Loucy (cell line): Measurements from ENCODE around the gene UNC5A.

ENCODE experiments used
- H2AFZ ChIP-seq: fragments of 200-600 bp; sonication (generic); 2 replicates; pipeline ENCODE4 v1.6.0; 2016; ENCODE audit warnings: antibody characterized with exemption, mild to moderate bottlenecking, low read length, moderate library complexity
- H3F3A ChIP-seq: fragments of 200-600 bp; 2 replicates; pipeline ENCODE4 v1.6.0; 2016; ENCODE audit warnings: antibody characterized with exemption, low read depth, mild to moderate bottlenecking
- H3K27me3 ChIP-seq: fragments of 200-600 bp; sonication (generic); 2 replicates; pipeline ENCODE4 v1.6.1; 2014; ENCODE audit warnings: low read length, mild to moderate bottlenecking; ENCODE audit not compliant: insufficient read depth, poor library complexity, severe bottlenecking
- H3K36me3 ChIP-seq: fragments of 200-600 bp; sonication (generic); 2 replicates; pipeline ENCODE4 v1.6.1; 2016; ENCODE audit warnings: low read length; ENCODE audit not compliant: insufficient read depth
- H3K4me1 ChIP-seq: fragments of 200-600 bp; sonication (generic); 2 replicates; pipeline ENCODE4 v1.5.1; 2014; ENCODE audit warnings: low read length, mild to moderate bottlenecking; ENCODE audit not compliant: insufficient read depth, poor library complexity, severe bottlenecking
- H3K4me2 ChIP-seq: fragments of 200-600 bp; sonication (generic); 2 replicates; pipeline ENCODE4 v1.6.0; 2014; ENCODE audit warnings: antibody characterized with exemption, low read length, low read depth, mild to moderate bottlenecking; ENCODE audit not compliant: poor library complexity, severe bottlenecking
- H3K4me3 ChIP-seq: fragments of 200-600 bp; sonication (generic); 2 replicates; pipeline ENCODE4 v1.5.1; 2014; ENCODE audit warnings: low read length, mild to moderate bottlenecking, mixed read lengths; ENCODE audit not compliant: poor library complexity, severe bottlenecking
- H3K79me2 ChIP-seq: fragments of 200-600 bp; sonication (generic); 2 replicates; pipeline ENCODE4 v1.6.1; 2014; ENCODE audit warnings: low read length; ENCODE audit not compliant: insufficient read depth
- H3K9ac ChIP-seq: fragments of 200-600 bp; sonication (generic); 2 replicates; pipeline ENCODE4 v1.6.0; 2014; ENCODE audit warnings: mild to moderate bottlenecking, low read depth, low read length, moderate library complexity; ENCODE audit not compliant: poor library complexity, severe bottlenecking
- H3K9me2 ChIP-seq: fragments of 200-600 bp; sonication (generic); replicated peaks from 2 replicates; pipeline ENCODE4 v1.6.1; 2016; ENCODE audit warnings: low read depth, low read length, mixed read lengths
- H3K9me3 ChIP-seq: fragments of 200-600 bp; sonication (generic); 2 replicates; pipeline ENCODE4 v1.6.1; 2014; ENCODE audit warnings: mild to moderate bottlenecking, antibody characterized with exemption, low read length, low read depth; ENCODE audit not compliant: insufficient read depth
- H4K20me1 ChIP-seq: fragments of 200-600 bp; sonication (generic); 2 replicates; pipeline ENCODE4 v1.6.0; 2014; ENCODE audit warnings: antibody characterized with exemption, low read length, mild to moderate bottlenecking; ENCODE audit not compliant: insufficient read depth, poor library complexity, severe bottlenecking
- EZH2phosphoT487 ChIP-seq: fragments of 200-600 bp; IDR thresholded peaks from 2 replicates; pipeline ENCODE4 v1.6.1; 2018; ENCODE audit warnings: antibody characterized with exemption, mild to moderate bottlenecking, moderate library complexity, borderline replicate concordance
- TF ChIP-seq, protein P1 (sequence below): fragments of 200-600 bp; sonication (generic); conservative IDR thresholded peaks from 2 replicates; pipeline ENCODE4 v1.5.1; 2014; ENCODE audit warnings: mild to moderate bottlenecking, antibody characterized with exemption, low read length

Gene UNC5A

GRCh38 chr5:176787676-176788075, 22.7 kb upstream of the UNC5A start:
- Histone ChIP-seq H3K36me3 (no peaks in the 10 kb centered on the region), H3K27me3 (no peaks in the 10 kb centered on the region), H3K4me2 (no peak overlapping the region), H3K79me2 (no peaks in the 10 kb centered on the region), H3K9me3 (no peaks in the 10 kb centered on the region), H3K4me1 (no peaks in the 10 kb centered on the region), H3K9me2 (no peaks in the 10 kb centered on the region), H2AFZ (no peak overlapping the region), H3K9ac (no peak overlapping the region), H3F3A (no peaks in the 10 kb centered on the region), H3K4me3 (no peak overlapping the region), H4K20me1 (no peaks in the 10 kb centered on the region)
- TF ChIP-seq, protein P1, sequence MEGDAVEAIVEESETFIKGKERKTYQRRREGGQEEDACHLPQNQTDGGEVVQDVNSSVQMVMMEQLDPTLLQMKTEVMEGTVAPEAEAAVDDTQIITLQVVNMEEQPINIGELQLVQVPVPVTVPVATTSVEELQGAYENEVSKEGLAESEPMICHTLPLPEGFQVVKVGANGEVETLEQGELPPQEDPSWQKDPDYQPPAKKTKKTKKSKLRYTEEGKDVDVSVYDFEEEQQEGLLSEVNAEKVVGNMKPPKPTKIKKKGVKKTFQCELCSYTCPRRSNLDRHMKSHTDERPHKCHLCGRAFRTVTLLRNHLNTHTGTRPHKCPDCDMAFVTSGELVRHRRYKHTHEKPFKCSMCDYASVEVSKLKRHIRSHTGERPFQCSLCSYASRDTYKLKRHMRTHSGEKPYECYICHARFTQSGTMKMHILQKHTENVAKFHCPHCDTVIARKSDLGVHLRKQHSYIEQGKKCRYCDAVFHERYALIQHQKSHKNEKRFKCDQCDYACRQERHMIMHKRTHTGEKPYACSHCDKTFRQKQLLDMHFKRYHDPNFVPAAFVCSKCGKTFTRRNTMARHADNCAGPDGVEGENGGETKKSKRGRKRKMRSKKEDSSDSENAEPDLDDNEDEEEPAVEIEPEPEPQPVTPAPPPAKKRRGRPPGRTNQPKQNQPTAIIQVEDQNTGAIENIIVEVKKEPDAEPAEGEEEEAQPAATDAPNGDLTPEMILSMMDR: no peak
- TF ChIP-seq EZH2phosphoT487: no peak

GRCh38 chr5:176788091-176788490, 22.3 kb upstream of the UNC5A start:
- Histone ChIP-seq H3K36me3 (no peaks in the 10 kb centered on the region), H3K27me3 (no peaks in the 10 kb centered on the region), H3F3A (no peaks in the 10 kb centered on the region), H3K4me1 (no peaks in the 10 kb centered on the region), H3K79me2 (no peaks in the 10 kb centered on the region), H2AFZ (no peak overlapping the region), H3K4me2 (no peak overlapping the region), H3K9ac (no peak overlapping the region), H3K9me3 (no peaks in the 10 kb centered on the region), H3K9me2 (no peaks in the 10 kb centered on the region), H4K20me1 (no peaks in the 10 kb centered on the region), H3K4me3 (no peak overlapping the region)
- no peak for TF ChIP-seq EZH2phosphoT487
- TF ChIP-seq, protein P1: no peak

DNA sequence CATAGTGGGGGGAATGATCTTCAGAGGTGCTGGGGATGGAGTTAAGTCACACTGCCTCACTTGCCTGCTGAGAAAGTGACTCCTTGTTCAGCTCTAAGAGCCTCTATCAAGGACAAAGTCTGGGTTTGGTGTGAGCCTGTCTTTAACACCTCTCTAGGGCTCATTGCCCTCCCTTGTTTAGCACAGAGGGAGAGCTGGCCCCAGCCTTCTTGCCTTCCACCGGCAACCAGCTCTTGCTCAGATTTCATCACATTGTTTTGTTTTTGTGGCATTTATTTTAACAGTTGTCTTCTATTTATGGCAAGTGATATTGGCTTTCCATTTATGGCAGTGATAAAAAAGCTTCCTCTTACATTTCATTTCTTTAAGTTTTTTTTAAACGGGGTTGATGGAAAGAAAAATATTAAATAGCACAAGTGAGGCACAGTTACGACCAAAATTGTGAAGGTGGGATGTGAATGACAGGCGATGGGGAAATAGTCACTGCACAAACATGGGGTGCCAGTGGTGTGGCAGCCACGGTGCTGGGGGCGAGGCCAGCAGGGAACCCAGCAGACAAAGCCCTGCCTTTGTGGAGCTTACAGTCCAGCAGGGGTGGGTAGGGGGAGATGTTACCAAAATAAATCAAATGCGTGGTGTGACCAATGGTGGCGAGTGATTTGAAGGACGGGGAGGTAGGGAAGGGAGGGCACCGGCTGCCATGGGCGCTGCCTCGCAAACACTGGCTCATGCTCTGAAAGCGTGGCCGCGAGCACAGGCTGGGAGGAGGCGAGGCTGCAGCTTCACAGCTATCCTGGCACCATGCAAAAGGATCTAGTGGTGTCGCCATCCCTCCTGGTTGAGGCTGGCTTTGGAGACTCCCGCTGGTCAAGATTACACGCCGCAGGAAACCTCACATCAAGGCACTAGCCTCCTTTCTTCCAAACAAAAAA, 21.2 kb upstream of the UNC5A start:
- Histone ChIP-seq H3K4me1 (no peaks in the 10 kb centered on the region), H3K9me3 (no peaks in the 10 kb centered on the region), H3K9me2 (no peaks in the 10 kb centered on the region), H3F3A (no peaks in the 10 kb centered on the region), H2AFZ (no peak overlapping the region), H3K36me3 (no peaks in the 10 kb centered on the region), H3K4me3 (no peak overlapping the region), H3K9ac (no peak overlapping the region), H3K27me3 (no peaks in the 10 kb centered on the region), H4K20me1 (no peaks in the 10 kb centered on the region), H3K4me2 (no peak overlapping the region), H3K79me2 (no peaks in the 10 kb centered on the region)
- no peak for TF ChIP-seq EZH2phosphoT487
- TF ChIP-seq, protein P1: no peak
